GM12878 (cell line): ENCODE data around the gene KLHL18.

Source experiments
- CTCF ChIP-seq, 3 experiments: IDR thresholded peaks in 2 of 3; conservative IDR thresholded peaks in 1 of 3; 2 replicates each; pipeline ENCODE4 v1.5.1; 2011; ENCODE audit warnings: low read depth in 3 of 3, low read length in 3 of 3, mild to moderate bottlenecking in 3 of 3, control low read depth in 2 of 3, moderate library complexity in 2 of 3, inconsistent platforms in 1 of 3, mixed read lengths in 1 of 3; ENCODE audit not compliant: control insufficient read depth in 2 of 3, insufficient read depth in 1 of 3; ENCODE audit errors: extremely low read depth in 1 of 3
- DPF2 ChIP-seq: fragments of 450-650 bp; IDR thresholded peaks from 2 replicates; pipeline ENCODE4 v1.6.1; 2017; ENCODE audit warnings: mild to moderate bottlenecking
- EGR1 ChIP-seq, 2 experiments: IDR thresholded peaks; 1 replicate in 1 of 2; 2 replicates in 1 of 2; pipeline ENCODE4 v1.6.1; 2011 to 2012; ENCODE audit warnings: low read depth in 2 of 2, low read length in 2 of 2, borderline replicate concordance in 1 of 2, mild to moderate bottlenecking in 1 of 2, moderate library complexity in 1 of 2
- MXI1 ChIP-seq: fragments of 150-350 bp; IDR thresholded peaks from 2 replicates; pipeline ENCODE4 v1.6.1; 2011; ENCODE audit warnings: low read depth, mild to moderate bottlenecking, inconsistent platforms, low read length, improper control_type of control experiment
- MYC ChIP-seq: IDR thresholded peaks from 2 replicates; pipeline ENCODE4 v1.6.1; 2011; ENCODE audit warnings: mild to moderate bottlenecking, low read length, moderate library complexity, inconsistent platforms; ENCODE audit not compliant: insufficient read depth, insufficient replicate concordance, insufficient read length, severe bottlenecking
- NR2C2 ChIP-seq: IDR thresholded peaks from 2 replicates; pipeline ENCODE4 v1.6.1; 2011; ENCODE audit warnings: borderline replicate concordance, low read depth; ENCODE audit not compliant: control insufficient read depth, insufficient read length
- RCOR1 ChIP-seq: conservative IDR thresholded peaks from 2 replicates; pipeline ENCODE4 v1.6.1; 2012; ENCODE audit warnings: low read depth, low read length, improper control_type of control experiment
- SIN3A ChIP-seq: IDR thresholded peaks from 2 replicates; pipeline ENCODE4 v1.6.1; 2012; ENCODE audit warnings: low read depth, low read length, improper control_type of control experiment
- TAF1 ChIP-seq: IDR thresholded peaks from 2 replicates; pipeline ENCODE4 v1.6.1; 2011; ENCODE audit warnings: mild to moderate bottlenecking, low read depth, low read length, borderline replicate concordance
- ZNF622 ChIP-seq: fragments of 450-650 bp; IDR thresholded peaks from 2 replicates; pipeline ENCODE4 v1.6.1; 2017; ENCODE audit warnings: mild to moderate bottlenecking, inconsistent platforms

- TF ChIP-seq MXI1 (no peak), ZNF622 (no peak), SIN3A (no peak), EGR1 (IDR thresholded peaks at IDR 0.05; ENCODE audit: borderline replicate concordance in 1 of 2, low read depth in 2 of 2, low read length in 2 of 2) (no peak), RCOR1 (no peak), DPF2 (no peak), TAF1 (no peak), CTCF (IDR thresholded peaks at IDR 0.05 in 2 of 3, conservative IDR thresholded peaks at IDR 0.05 in 1 of 3; ENCODE audit: control insufficient read depth in 2 of 3, extremely low read depth in 1 of 3, insufficient read depth in 1 of 3, low read depth in 3 of 3, low read length in 3 of 3) (no peak), NR2C2 (no peak), MYC (no peak)
These were observed 73.5 kb downstream of the KLHL18 start for GRCh38 chr3:47356201-47356600.
